ENCODE results near the gene ZNF213.
"Not testable (repeated sequence)": the region's sequence is repeated elsewhere in the genome, so short reads cannot be mapped to it uniquely, and the experiment has no call there.

Gene ZNF213

DNA sequence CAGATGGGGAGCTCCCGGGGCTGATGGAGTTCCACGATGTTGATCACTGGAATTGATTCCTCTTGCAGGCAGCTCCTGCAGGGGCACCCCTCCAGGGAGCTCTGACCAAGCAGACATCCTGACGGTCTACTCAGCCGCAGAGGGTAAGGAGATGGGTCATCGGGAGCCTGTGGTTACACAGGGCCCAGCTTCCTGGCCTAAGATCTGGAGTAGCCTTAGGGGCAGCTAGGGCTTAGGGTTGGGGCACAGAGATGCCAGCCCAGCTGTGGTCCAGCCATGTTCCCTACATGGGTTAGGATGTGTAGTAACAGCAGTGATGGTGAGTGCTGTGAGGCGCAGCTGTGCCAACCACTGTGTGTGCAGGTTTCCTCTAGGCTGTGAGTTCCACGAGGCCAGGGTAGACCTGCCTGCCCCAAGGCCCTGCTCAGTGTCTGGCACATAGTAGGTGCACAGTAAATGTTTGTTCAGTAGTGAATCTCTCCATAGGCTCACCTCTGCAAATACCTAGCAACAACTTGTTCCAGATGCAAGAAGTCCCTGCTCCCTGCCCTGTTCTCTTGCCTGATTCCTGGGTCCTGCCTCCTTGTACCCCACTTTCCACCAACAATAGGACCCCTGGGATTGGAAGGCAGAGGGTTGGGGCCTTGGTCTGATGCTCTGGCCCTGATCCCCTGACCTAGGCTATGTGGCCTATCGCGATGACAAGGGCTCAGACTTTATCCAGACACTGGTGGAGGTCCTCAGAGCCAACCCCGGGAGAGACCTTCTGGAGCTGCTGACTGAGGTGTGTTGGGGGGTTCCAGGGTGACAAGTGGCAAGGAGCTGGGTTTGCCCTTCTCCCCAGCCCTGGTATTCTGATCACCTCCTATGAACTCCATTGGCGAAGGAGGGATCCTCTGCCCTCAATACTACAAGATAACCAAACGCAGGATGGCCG, 13.7 kb downstream of the ZNF213 start:
- no peak for DNase-seq

DNA sequence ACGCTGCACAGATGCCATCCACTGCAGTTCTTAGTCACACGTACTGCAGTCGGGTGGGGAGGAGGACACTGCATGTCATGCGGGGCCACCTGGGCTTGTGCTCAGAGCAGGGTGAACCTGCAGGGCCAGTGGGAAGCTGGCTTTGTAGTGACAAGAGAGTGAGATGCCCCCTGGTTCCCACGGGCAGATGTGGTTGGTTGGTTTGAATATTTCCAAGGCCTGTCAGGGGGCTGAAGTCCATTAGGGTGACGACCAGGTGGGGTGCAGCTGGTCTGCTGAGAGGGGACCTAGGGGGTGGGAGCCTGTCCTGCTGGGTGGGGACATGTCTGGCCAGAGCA, 14.3 kb downstream of the ZNF213 start:
- DNase-seq: no peak

GRCh38 chr16:3149630-3150345, 15.0 kb downstream of the ZNF213 start:
- no peak for DNase-seq

DNA sequence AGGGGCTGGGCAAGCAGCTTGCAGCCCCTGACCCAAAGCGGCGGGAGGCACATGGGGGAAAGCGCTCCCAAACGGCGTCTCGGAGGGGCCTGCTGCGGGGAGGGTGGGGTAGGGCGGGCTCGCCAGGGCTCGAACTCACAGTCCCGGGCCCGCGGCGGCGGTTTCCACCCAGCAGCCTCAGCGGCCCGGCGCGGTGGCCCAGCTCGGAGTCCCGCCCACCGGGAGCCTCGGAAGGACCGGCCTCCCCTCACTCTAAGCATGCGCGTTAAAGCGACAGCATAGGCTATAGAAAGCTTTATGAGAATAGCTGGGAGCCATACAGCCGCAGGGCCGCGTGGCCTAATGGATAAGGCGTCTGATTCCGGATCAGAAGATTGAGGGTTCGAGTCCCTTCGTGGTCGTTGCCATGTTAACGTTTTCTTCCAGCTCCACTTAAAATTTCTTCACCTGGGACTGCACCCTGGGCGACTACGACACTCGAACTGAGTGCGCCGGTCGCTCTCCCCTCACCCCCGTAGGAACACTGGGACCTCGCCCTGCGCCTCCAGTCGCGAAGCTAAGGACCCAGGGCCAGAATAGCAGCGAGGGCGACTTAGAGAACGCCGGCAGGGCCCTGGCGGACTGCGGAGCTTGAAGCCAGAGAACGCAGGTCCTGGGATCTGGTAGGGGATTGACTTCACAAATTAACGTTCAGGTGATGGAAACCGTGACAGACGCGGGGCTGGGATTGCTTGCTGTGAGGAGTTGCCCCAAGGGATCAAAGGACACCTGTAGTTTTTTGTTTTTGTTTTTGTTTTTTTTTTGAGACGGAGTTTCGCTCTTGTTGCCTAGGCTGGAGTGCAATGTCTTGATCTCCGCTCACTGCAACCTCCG, 15.8 kb downstream of the ZNF213 start:
- peak; percentile 84 for DNase-seq

DNA sequence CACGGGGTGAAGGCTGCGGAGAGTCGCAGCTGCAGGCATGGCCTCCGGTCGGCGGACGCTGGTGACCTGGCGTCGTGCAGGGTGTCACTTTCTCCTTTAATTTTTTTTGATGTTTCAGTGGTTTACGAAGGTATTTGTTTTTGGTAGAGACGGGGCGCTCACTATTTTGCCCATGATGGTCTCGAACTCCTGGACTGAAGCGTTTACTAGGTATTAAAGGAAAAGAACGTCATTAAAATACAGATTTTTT, 17.1 kb downstream of the ZNF213 start:
- no peak for DNase-seq

- DNase-seq: no peak
Measured at GRCh38 chr16:3152277-3152990, 17.6 kb downstream of the ZNF213 start.

GRCh38 chr16:3152991-3153368, 18.2 kb downstream of the ZNF213 start:
- DNase-seq: no peak

DNA sequence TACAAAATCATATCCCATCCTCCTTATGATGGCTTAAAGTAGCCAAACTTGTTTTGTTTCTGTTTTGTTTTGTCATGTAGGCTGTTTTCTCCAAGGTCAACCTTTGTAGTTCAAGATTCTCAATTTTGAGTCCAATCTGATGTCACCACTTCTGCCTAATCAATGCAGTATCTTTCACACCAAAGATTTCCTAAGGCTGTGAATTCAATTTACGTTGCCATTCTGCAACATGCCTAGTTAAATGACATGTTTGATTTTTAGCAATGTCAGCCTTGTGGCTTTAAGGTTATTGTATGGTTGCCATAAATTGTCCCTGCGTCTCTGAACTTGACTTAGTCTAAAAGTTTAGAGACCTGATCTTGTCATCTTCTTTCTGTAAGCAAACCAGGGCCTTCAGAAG, 20.4 kb downstream of the ZNF213 start:
- no peak for DNase-seq

- DNase-seq: no peak
Measured at GRCh38 chr16:3155972-3156371, 21.1 kb downstream of the ZNF213 start.

- DNase-seq: peak; percentile 80
Measured at GRCh38 chr16:3157229-3158025, 22.6 kb downstream of the ZNF213 start.

DNA sequence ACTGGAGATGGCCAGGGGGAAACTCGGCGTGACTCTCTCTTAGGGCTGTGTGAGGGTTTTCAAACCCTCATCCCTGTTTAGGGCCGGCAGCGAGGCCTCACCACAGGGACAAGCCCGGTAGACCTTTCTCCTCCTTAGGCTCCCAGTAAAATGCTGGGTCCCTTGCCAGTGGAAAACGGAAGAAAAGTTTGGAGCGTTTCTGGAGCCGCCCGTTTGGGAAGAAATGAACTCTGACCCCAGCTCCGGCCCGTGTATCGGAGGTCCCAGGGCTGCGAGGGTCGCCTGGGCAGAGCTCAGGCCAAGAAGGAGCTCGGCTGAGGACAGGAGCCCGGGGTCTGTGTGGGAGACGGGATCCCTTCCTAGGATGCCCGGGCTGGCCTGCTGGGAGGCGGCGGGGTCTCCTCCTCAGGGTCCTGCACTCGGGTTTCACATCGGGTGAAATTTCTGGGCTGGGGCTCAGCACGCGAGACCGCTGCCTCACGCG, 23.2 kb downstream of the ZNF213 start:
- DNase-seq: no peak

- peak; percentile 87 for DNase-seq
Measured at GRCh38 chr16:3158510-3159314, 23.9 kb downstream of the ZNF213 start.

DNA sequence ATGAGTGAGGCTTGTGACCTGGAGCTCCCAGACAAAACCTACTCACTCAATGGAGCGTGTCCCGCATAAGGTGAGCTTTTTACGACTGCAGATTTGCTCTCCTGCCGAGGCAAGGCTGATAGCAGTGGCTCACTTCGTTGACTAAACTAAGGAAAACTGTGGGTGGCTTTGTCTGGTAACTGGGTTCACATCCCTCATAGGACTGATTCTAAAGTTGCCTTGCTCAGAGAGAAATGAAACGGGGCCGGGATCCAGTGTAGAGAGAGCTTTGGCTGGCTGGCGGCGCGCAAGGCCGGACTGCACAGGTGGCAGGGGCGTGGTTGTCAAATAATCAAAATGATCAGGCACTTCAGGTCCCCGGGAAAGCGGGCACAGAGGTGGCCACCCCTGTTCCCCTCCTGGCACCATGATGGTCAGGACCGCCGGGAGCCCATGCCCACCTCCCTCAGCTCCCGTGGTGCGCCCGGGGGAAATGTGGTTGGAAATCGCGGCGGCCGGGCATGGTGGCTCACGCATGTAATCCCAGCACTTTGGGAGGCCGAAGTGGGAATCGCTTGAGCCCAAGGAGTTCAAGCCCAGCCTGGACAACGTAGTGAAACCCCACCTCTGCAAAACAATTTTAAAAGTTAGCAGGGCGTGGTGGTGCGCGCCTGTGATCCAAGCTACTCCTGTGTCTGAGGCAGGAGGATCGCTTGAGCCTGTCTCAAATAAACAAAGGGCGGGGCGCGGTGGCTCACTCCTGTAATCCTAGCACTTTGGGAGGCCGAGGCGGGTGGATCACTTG, 26.6 kb downstream of the ZNF213 start:
- DNase-seq: no peak

- DNase-seq: no peak
Measured at GRCh38 chr16:3164121-3164991, 29.5 kb downstream of the ZNF213 start.

DNA sequence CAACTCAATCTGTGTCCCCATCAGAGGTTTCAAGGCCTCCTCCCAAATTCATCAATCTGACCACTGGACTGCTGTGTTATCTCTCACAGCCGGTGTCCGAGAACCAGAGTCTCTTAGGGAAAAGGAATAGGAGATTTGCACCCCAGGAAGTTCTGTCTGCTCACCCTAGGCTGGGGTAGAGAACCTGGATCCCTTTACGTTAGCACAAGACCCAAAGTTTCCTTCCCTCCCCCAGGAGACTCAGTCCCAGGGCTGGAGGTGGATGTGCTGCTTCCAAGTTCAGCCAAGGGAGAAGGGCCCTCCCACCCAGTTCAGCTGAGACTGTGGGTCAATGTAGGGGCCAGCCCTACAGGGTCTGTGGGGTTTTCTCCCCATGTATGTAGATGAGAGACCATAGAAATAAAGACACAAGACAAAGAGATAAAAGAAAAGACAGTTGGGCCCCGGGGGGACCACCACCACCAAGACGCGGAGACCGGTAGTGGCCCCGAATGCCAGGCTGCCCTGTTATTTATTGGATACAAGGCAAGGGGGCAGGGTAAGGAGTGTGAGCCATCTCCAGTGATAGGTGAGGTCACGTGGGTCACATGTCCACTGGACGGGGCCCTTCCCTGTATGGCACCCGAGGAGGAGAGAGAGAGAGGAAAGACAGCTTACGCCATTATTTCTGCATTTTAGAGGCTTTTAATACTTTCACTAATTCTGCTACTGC, 30.4 kb downstream of the ZNF213 start:
- DNase-seq: no peak

GRCh38 chr16:3166505-3166886, 31.7 kb downstream of the ZNF213 start:
- no peak for DNase-seq

- DNase-seq: not testable (repeated sequence)
Measured at GRCh38 chr16:3168729-3169128, 33.9 kb downstream of the ZNF213 start.

GRCh38 chr16:3170440-3171180, 35.8 kb downstream of the ZNF213 start:
- DNase-seq: no peak

Measured in activated gamma-delta T cell (primary cell).